B cell (primary cell): Measurements from ENCODE around the gene SENP2. TPM values are rescaled to one million over a fixed set of nuclear protein-coding genes. Genes with fewer than 3 reads are reported as not detected.

ENCODE experiments used
- ATAC-seq: fragments of 200-7000 bp; cut with Tn5 transposase; one replicate; pipeline ENCODE4 v1.10.0; 2021; ENCODE audit warnings: low read depth, mild to moderate bottlenecking, moderate number of reproducible peaks, moderate library complexity
- CTCF ChIA-PET: fragments of 350-600 bp; sonication (Branson Sonifier 250); formaldehyde crosslinking; loops from one replicate; lab custom pipeline; 2021; ENCODE audit warnings: antibody characterized with exemption, inconsistent platforms; lab: Charles Lee
- POLR2A ChIA-PET: fragments of 350-600 bp; sonication (Branson Sonifier 250); formaldehyde crosslinking; loops from one replicate; lab custom pipeline; 2021; ENCODE audit warnings: antibody characterized with exemption; lab: Charles Lee
- DNase-seq: peaks from one replicate; pipeline ENCODE4 v3.0.0; 2013
- H2AFZ ChIP-seq: 2 replicates; pipeline ENCODE4 v1.6.1; 2012; ENCODE audit warnings: mild to moderate bottlenecking, low read depth, low read length; ENCODE audit not compliant: insufficient read depth, poor library complexity, severe bottlenecking
- H3K27ac ChIP-seq, 2 donors: 1 replicate in 1 of 2; 2 replicates in 1 of 2; pipeline ENCODE4 v1.5.1; 2012 to 2013; ENCODE audit warnings: low read length in 2 of 2, mild to moderate bottlenecking in 2 of 2, moderate library complexity in 1 of 2
- H3K27me3 ChIP-seq, 4 experiments: fragments of 200-600 bp in 1 of 4; sonication (generic) in 1 of 4; replicated peaks in 1 of 4; 1 replicate in 2 of 4; 2 replicates in 2 of 4; pipeline versions ENCODE4 v1.6.1 to v1.7.0; 2013 to 2016; ENCODE audit warnings: low read length in 3 of 4, mild to moderate bottlenecking in 2 of 4, mixed read lengths in 1 of 4, moderate library complexity in 1 of 4; ENCODE audit not compliant: insufficient read depth in 4 of 4, control insufficient read depth in 3 of 4; ENCODE audit errors: control extremely low read depth in 1 of 4
- H3K36me3 ChIP-seq, 2 experiments: replicated peaks in 1 of 2; 1 replicate in 1 of 2; 2 replicates in 1 of 2; pipeline versions ENCODE4 v1.6.1 to v1.7.1; 2013; ENCODE audit warnings: low read length in 1 of 2; ENCODE audit not compliant: insufficient read depth in 2 of 2, control insufficient read depth in 1 of 2; ENCODE audit errors: control extremely low read depth in 1 of 2, extremely low read depth in 1 of 2
- H3K4me1 ChIP-seq, 2 donors: fragments of 200-600 bp in 1 of 2; sonication (generic) in 1 of 2; 1 replicate in 1 of 2; 2 replicates in 1 of 2; pipeline versions ENCODE4 v1.5.1 to v1.6.1; 2013 to 2017; ENCODE audit warnings: low read length in 2 of 2; ENCODE audit not compliant: control insufficient read depth in 2 of 2, insufficient read depth in 2 of 2
- H3K4me2 ChIP-seq: replicated peaks from 2 replicates; pipeline ENCODE3; 2012; ENCODE audit warnings: mild to moderate bottlenecking, low read depth, low read length; ENCODE audit not compliant: poor library complexity, severe bottlenecking
- H3K4me3 ChIP-seq, 5 experiments: fragments of 200-600 bp in 1 of 5; sonication (generic) in 1 of 5; 1 replicate in 3 of 5; 2 replicates in 2 of 5; pipeline versions ENCODE4 v1.5.1 to v1.7.0; 2011 to 2016; ENCODE audit warnings: low read length in 4 of 5, mild to moderate bottlenecking in 4 of 5, low read depth in 2 of 5, control low read depth in 1 of 5, moderate library complexity in 1 of 5; ENCODE audit not compliant: insufficient read depth in 1 of 5; ENCODE audit errors: control extremely low read depth in 1 of 5, extremely low read depth in 1 of 5
- H3K79me2 ChIP-seq: fragments of 200-600 bp; sonication (generic); one replicate; pipeline ENCODE4 v1.6.0; 2016; ENCODE audit warnings: low read length; ENCODE audit not compliant: control insufficient read depth, insufficient read depth
- H3K9ac ChIP-seq: fragments of 200-600 bp; sonication (generic); 2 replicates; pipeline ENCODE4 v1.6.1; 2017; ENCODE audit warnings: mild to moderate bottlenecking, low read length, moderate library complexity
- H3K9me3 ChIP-seq, 3 donors: one replicate each; pipeline versions ENCODE4 v1.6.1 to v1.7.1; 2013; ENCODE audit warnings: low read length in 2 of 3; ENCODE audit not compliant: control insufficient read depth in 2 of 3, insufficient read depth in 1 of 3; ENCODE audit errors: control extremely low read depth in 1 of 3
- H4K20me1 ChIP-seq: 2 replicates; pipeline ENCODE4 v1.6.0; 2012; ENCODE audit warnings: mild to moderate bottlenecking, low read length; ENCODE audit not compliant: insufficient read depth, control insufficient read depth, poor library complexity, severe bottlenecking
- H3K27ac Mint-ChIP-seq: one replicate; pipeline ENCODE4 v1.8.0; 2021; ENCODE audit warnings: mixed read lengths
- H3K27me3 Mint-ChIP-seq: one replicate; pipeline ENCODE4 v1.8.0; 2021; ENCODE audit warnings: mixed read lengths
- H3K4me1 Mint-ChIP-seq: one replicate; pipeline ENCODE4 v1.8.0; 2021; ENCODE audit warnings: mixed read lengths
- H3K4me3 Mint-ChIP-seq: one replicate; pipeline ENCODE4 v1.8.0; 2021; ENCODE audit warnings: mixed read lengths
- H3K9me3 Mint-ChIP-seq: one replicate; pipeline ENCODE4 v1.8.0; 2022; ENCODE audit warnings: mixed read lengths; ENCODE audit not compliant: insufficient read depth
- EZH2 ChIP-seq: IDR thresholded peaks from 2 replicates; pipeline ENCODE4 v1.6.1; 2012; ENCODE audit warnings: borderline replicate concordance, low read depth, mild to moderate bottlenecking, moderate library complexity, low read length; ENCODE audit not compliant: insufficient read depth, poor library complexity, severe bottlenecking
- WGBS: methylation state at CpG from one replicate; pipeline ENCODE4 v1.1.5; 2013; ENCODE audit warnings: missing lambda C conversion rate; ENCODE audit not compliant: insufficient coverage; 5-methylcytosine and 5-hydroxymethylcytosine counted together
- intact Hi-C: fragments of 100-400 bp; cut with micrococcal nuclease; formaldehyde crosslinking; loops from one replicate; pipeline ENCODE4 v1.10.0; 2022
- polyA plus RNA-seq: library from polyadenylated mRNA; depleted of rRNA; stranded (reverse); fragments of >200 nt; gene quantifications from 2 replicates; pipeline ENCODE4 v1.2.3, GENCODE V29; 2012
- total RNA-seq, 2 donors: library from RNA; stranded (reverse); fragments of 120-200 nt in 1 of 2; gene quantifications; 1 replicate in 1 of 2; 2 replicates in 1 of 2; pipeline versions ENCODE4 v1.2.3 to v1.2.4, GENCODE V29; 2013 to 2022
- TF ChIP-seq, protein P1 (sequence below): fragments of 200-600 bp; IDR thresholded peaks from one replicate; pipeline ENCODE4 v1.8.0; 2022; ENCODE audit warnings: antibody characterized with exemption, mild to moderate bottlenecking

SENP2 gene
- total and polyA plus RNA-seq, 2 donors (not counting 1 experiment from before 2014, with no cell fraction given) = 7.2 to 43.4 TPM

GRCh38 chr3:185667574-185667973 lies 81.5 kb downstream of the SENP2 start:
- Mint-ChIP-seq H3K4me3 (no peak overlapping the region), H3K4me1 (no peaks in the 10 kb centered on the region), H3K27ac (no peak overlapping the region), H3K27me3 (peaks cover 12% of the 10 kb centered on the region), H3K9me3 (no peaks in the 10 kb centered on the region)
- Histone ChIP-seq H3K36me3 (no peaks in the 10 kb centered on the region), H3K27ac (no peak overlapping the region), H3K4me3 (no peak overlapping the region), H3K4me1 (no peaks in the 10 kb centered on the region), H3K9ac (no peak overlapping the region), H3K4me2 (no peak overlapping the region), H4K20me1 (no peaks in the 10 kb centered on the region), H2AFZ (no peak overlapping the region), H3K9me3 (no peaks in the 10 kb centered on the region), H3K79me2 (no peaks in the 10 kb centered on the region), H3K27me3 (peaks cover 0 to 3% (median 0%) of the 10 kb centered on the region in 4 experiments)
- TF ChIP-seq, protein P1, sequence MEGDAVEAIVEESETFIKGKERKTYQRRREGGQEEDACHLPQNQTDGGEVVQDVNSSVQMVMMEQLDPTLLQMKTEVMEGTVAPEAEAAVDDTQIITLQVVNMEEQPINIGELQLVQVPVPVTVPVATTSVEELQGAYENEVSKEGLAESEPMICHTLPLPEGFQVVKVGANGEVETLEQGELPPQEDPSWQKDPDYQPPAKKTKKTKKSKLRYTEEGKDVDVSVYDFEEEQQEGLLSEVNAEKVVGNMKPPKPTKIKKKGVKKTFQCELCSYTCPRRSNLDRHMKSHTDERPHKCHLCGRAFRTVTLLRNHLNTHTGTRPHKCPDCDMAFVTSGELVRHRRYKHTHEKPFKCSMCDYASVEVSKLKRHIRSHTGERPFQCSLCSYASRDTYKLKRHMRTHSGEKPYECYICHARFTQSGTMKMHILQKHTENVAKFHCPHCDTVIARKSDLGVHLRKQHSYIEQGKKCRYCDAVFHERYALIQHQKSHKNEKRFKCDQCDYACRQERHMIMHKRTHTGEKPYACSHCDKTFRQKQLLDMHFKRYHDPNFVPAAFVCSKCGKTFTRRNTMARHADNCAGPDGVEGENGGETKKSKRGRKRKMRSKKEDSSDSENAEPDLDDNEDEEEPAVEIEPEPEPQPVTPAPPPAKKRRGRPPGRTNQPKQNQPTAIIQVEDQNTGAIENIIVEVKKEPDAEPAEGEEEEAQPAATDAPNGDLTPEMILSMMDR = no peak
- no peak for TF ChIP-seq EZH2
- POLR2A ChIA-PET = no interaction called here
- no peak for DNase-seq
- WGBS = 100% methylated on average over 1 of the region's 4 CpGs
- ATAC-seq = no peak
- CTCF ChIA-PET = no interaction called here
- intact Hi-C loops = loop anchor here (10.0 kb wide), 1 partner anchor 877 kb away; the partner anchor contains the start of gene CRYGS

DNA sequence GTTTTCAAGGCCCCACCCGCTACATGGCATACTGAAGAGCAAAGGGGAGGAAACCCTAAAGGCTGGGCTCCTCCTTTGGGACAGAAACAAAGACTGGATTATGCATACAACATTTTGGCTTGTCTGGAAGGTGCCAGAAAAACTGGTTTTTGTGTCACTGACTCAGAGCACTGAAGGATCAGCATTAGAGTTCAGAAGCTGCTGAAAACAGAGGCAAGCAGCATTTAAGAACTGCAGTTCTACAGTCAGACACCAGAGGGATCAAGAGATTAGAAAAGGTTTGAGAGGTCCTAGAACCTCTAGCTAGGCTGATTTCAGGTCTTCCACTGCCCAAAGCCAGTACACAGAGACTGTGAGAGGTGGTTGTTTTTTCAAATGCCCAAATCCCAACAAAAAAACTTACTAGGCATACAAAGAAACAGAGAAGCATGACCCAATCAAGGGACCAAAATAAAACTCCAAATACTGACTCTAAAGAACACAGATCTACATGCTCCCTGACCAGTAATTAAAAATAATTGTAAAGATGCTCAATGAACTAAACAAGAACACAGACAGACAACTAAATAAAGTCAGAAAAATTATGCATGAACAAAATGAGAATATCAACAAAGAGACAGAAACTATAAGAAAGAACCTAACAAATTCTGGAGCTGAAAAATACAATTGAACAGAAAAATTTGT lies 91.2 kb downstream of the SENP2 start:
- no peaks in the 10 kb centered on the region for H3K4me1 Mint-ChIP-seq

More for the DNA sequence above, 91.2 kb downstream of the SENP2 start:
- H3K9me3 Mint-ChIP-seq = peaks cover 20% of the 10 kb centered on the region
- peak; percentile 19 for DNase-seq
- H3K27me3 Mint-ChIP-seq = peaks cover 18% of the 10 kb centered on the region
- TF ChIP-seq EZH2 = no peak
- TF ChIP-seq, protein P1 = peak; percentile 33
- Histone ChIP-seq H3K4me3 (no peak overlapping the region), H3K4me2 (no peak overlapping the region), H3K36me3 (no peaks in the 10 kb centered on the region), H3K9ac (no peak overlapping the region), H3K9me3 (peaks cover 0 to under 1% (median 0%) of the 10 kb centered on the region in 3 donors), H3K27me3 (peaks cover 0 to 3% (median 0%) of the 10 kb centered on the region in 4 experiments), H3K79me2 (no peaks in the 10 kb centered on the region), H3K27ac (no peak overlapping the region), H4K20me1 (no peaks in the 10 kb centered on the region), H2AFZ (no peak overlapping the region), H3K4me1 (no peaks in the 10 kb centered on the region)
- ATAC-seq = no peak
- intact Hi-C loops = no loop called here
- H3K27ac Mint-ChIP-seq = no peak overlapping the region
- H3K4me3 Mint-ChIP-seq = no peak overlapping the region
- CTCF ChIA-PET = interaction anchor here (2.5 to 2.7 kb wide), 2 partner anchors 17 to 91 kb away, joined by 7 to 12 read pairs; no protein-coding TSS in a partner anchor
- 91% methylated on average over 1 of the region's 1 CpG for WGBS
- POLR2A ChIA-PET = no interaction called here
